AG09319 (cell line): ENCODE data around the gene ZNF14.
"Not testable (repeated sequence)": the region's sequence is repeated elsewhere in the genome, so short reads cannot be mapped to it uniquely, and the experiment has no call there.

Experiments used
- DNase-seq: peaks from one replicate; pipeline ENCODE4 v3.0.0-alpha.2; 2010; ENCODE audit warnings: low read depth; ENCODE audit errors: extremely low read depth
- CTCF ChIP-seq: IDR thresholded peaks from 2 replicates; pipeline ENCODE4 v1.5.1; 2011; ENCODE audit warnings: low read depth, mild to moderate bottlenecking, inconsistent platforms, low read length, moderate library complexity

Gene ZNF14

GRCh38 chr19:19672816-19673215 is 60.1 kb downstream of the ZNF14 start:
- no peak for TF ChIP-seq CTCF
- DNase-seq = no peak

- DNase-seq = no peak
Measured at GRCh38 chr19:19670070-19670551, 62.8 kb downstream of the ZNF14 start.

GRCh38 chr19:19668230-19669012 is 64.5 kb downstream of the ZNF14 start, which contains the start of gene ZNF101:
Gene ZNF101 (plus strand): TSS chr19:19668839. CDS start chr19:19668964, 125 bp downstream.
- DNase-seq = peak; percentile 69

More at GRCh38 chr19:19670070-19670551, 62.8 kb downstream of the ZNF14 start:
- TF ChIP-seq CTCF = no peak

DNA sequence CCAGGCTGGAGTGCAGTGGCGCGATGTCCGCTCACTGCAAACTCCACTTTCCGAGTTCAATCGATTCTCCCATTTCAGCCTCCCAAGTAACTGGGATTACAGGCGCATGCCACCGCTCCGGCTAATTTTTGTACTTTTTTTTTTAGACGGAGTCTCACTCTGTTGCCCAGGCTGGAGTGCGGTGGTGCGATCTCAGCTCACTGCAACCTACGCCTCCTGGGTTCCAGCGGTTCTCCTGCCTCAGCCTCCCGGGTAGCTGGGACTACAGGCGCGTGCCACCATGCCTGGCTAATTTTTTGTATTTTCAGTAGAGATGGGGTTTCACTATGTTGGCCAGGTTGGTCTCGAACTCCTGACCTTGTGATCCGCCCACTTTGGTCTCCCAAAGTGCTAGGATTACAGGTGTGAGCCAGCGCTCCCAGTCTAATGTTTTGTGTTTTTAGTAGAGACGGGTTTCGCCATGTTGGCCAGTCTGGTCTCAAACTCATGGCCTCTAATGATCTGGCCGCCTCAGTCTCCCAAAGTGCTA is 67.4 kb downstream of the ZNF14 start:
- DNase-seq = not testable (repeated sequence)

More at GRCh38 chr19:19668230-19669012, 64.5 kb downstream of the ZNF14 start, which contains the start of gene ZNF101:
- no peak for TF ChIP-seq CTCF

GRCh38 chr19:19663256-19664120 is 69.4 kb downstream of the ZNF14 start, which contains the start of gene ATP13A1:
Gene ATP13A1 (minus strand): TSS chr19:19663676. CDS start chr19:19663666, 10 bp downstream.
- peak; percentile 1 for TF ChIP-seq CTCF
- DNase-seq = peak; percentile 93

DNA sequence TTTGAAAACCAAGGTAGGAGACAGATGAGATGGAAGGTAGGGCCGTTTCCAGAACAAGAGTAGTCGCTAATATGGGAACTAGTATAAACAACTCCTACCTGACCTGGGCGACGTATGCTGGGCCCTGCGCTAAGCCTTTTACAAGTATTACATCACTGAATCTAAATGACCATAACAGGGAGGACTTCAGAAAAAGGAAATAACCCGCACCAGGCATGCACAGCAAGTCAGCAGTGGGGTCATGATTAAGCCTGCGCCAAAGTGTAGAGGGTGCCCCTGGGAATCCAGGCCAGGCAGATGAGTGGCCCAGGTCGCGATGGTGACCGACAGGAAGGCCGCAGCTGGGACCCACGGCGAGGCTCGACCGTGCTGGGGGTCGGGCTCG is 70.0 kb downstream of the ZNF14 start:
- no peak for DNase-seq
- TF ChIP-seq CTCF = no peak

- DNase-seq = no peak
- TF ChIP-seq CTCF = no peak
Measured at GRCh38 chr19:19662344-19662743, 70.6 kb downstream of the ZNF14 start.
